NCI-H1694 (cell line): Measurements from ENCODE around the gene CACNA1G.

Source experiments
- DNase-seq: peaks from one replicate; lab custom pipeline; 2025; lab: John Stamatoyannopoulos, UW

Gene CACNA1G

GRCh38 chr17:50672831-50673551 lies 112.5 kb downstream of the CACNA1G start:
- no peak for DNase-seq

- no peak for DNase-seq
These were observed 114.7 kb downstream of the CACNA1G start for GRCh38 chr17:50675190-50675589.

GRCh38 chr17:50675627-50676026 lies 115.1 kb downstream of the CACNA1G start:
- no peak for DNase-seq

- no peak for DNase-seq
These were observed 115.8 kb downstream of the CACNA1G start for GRCh38 chr17:50676065-50676975.
